Lung (tissue), 16 donors: ENCODE data around the gene ENKUR. TPM values are rescaled to one million over a fixed set of nuclear protein-coding genes. Genes with fewer than 3 reads are reported as not detected.

Experiments used
- ATAC-seq: fragments of 200-7000 bp; cut with Tn5 transposase; one replicate; pipeline ENCODE4 v1.9.1; 2020; ENCODE audit warnings: moderate number of reproducible peaks; ENCODE audit not compliant: insufficient read depth, low FRiP score
- DNase-seq, 3 donors: peaks; one replicate each; pipeline ENCODE4 v3.0.0-alpha.2; 2013 to 2017
- H3K27ac ChIP-seq, 2 donors: one replicate each; pipeline ENCODE4 v1.5.1; 2013; ENCODE audit warnings: mild to moderate bottlenecking in 2 of 2, moderate library complexity in 2 of 2, control low read depth in 1 of 2, inconsistent platforms in 1 of 2, low read depth in 1 of 2, low read length in 1 of 2
- H3K27me3 ChIP-seq, 3 donors: one replicate each; pipeline ENCODE4 v1.5.1; 2013; ENCODE audit warnings: low read length in 2 of 3; ENCODE audit not compliant: control insufficient read depth in 3 of 3, insufficient read depth in 3 of 3
- H3K36me3 ChIP-seq, 4 donors: one replicate each; pipeline ENCODE4 v1.5.1; 2013; ENCODE audit warnings: low read length in 4 of 4, mild to moderate bottlenecking in 1 of 4, moderate library complexity in 1 of 4; ENCODE audit not compliant: control insufficient read depth in 4 of 4, insufficient read depth in 4 of 4
- H3K4me1 ChIP-seq, 5 donors: one replicate each; pipeline ENCODE4 v1.5.1; 2013; ENCODE audit warnings: low read length in 5 of 5, mild to moderate bottlenecking in 2 of 5, moderate library complexity in 1 of 5; ENCODE audit not compliant: control insufficient read depth in 5 of 5, insufficient read depth in 5 of 5
- H3K4me3 ChIP-seq: one replicate; pipeline ENCODE4 v1.5.1; 2013; ENCODE audit warnings: mild to moderate bottlenecking, control low read depth, moderate library complexity
- H3K9ac ChIP-seq, 2 donors: one replicate each; pipeline ENCODE4 v1.5.1; 2013; ENCODE audit warnings: low read length in 2 of 2, control low read depth in 1 of 2; ENCODE audit not compliant: insufficient read depth in 1 of 2
- H3K9me3 ChIP-seq, 4 donors: one replicate each; pipeline ENCODE4 v1.5.1; 2013; ENCODE audit warnings: low read length in 3 of 4, mild to moderate bottlenecking in 1 of 4, moderate library complexity in 1 of 4; ENCODE audit not compliant: control insufficient read depth in 4 of 4, insufficient read depth in 3 of 4
- CTCF ChIP-seq: IDR thresholded peaks from 2 replicates; pipeline ENCODE4 v1.5.1; 2012; ENCODE audit warnings: mild to moderate bottlenecking; ENCODE audit errors: control extremely low read depth, extremely low read depth
- WGBS, 2 donors: extraction: QIAGEN DNeasy Blood & Tissue Kit; methylation state at CpG; one replicate each; pipeline ENCODE4 v1.1.7; 2013; 5-methylcytosine and 5-hydroxymethylcytosine counted together
- long read RNA-seq, 5 donors: transcript quantifications; one replicate each; lab custom pipeline, GENCODE V29; 2026
- polyA plus RNA-seq, 2 donors: library from polyadenylated mRNA; stranded (reverse); fragments of 200-250 nt; gene quantifications; one replicate each; pipeline ENCODE4 v1.2.1, GENCODE V29; 2013
- total RNA-seq, 2 donors: library from RNA; depleted of rRNA in 1 of 2; stranded (reverse); fragments of >200 nt in 1 of 2; gene quantifications; one replicate each; pipeline ENCODE4 v1.2.1, GENCODE V29; 2014 to 2021
- donor health status: control.
- donor health status: control.
- donor health status: Bipolar disorder and iron deficiency.
- donor health status: healthy.
- donor health status: DM: yes; HTN: yes; CAD: no.

ENKUR gene
- total RNA-seq (10 to 100 TPM; 13.7 to 17.8 TPM), polyA plus RNA-seq (10 to 100 TPM in 1 of 2 donors, 1 to 10 TPM in 1; 9.9 to 12.0 TPM)
- long read RNA-seq, donor 1, partial matches to known transcripts = 0 of 3 reads
- long read RNA-seq, donor 1, other reads (novel, unspliced or antisense) = 0 of 3 reads
- long read RNA-seq, donor 2 = 0 reads
- long read RNA-seq, donor 3, partial matches to known transcripts = 0 of 1 reads
- long read RNA-seq, donor 3, other reads (novel, unspliced or antisense) = 0 of 1 reads
- long read RNA-seq, donor 4 = 0 reads
- long read RNA-seq, donor 5, partial matches to known transcripts = 0 of 2 reads
- long read RNA-seq, donor 5, other reads (novel, unspliced or antisense) = 0 of 2 reads

GRCh38 chr10:25015828-25016375 lies at the start of gene ENKUR:
Gene ENKUR, minus strand, starts transcription at chr10:25016158. Its CDS starts 222 bp downstream, at chr10:25015936.
- DNase-seq (peak; percentile 93 to 96 (median 95)), ATAC-seq (peak; percentile 39)
- H3K27ac ChIP-seq = peak within 1 kb of the TSS; percentile 76 to 95
- TF ChIP-seq CTCF = no peak
- peak within 1 kb of the TSS; percentile 63 for H3K4me3 ChIP-seq
- no peaks in the 10 kb centered on the region for H3K27me3 ChIP-seq
- peak within 1 kb of the TSS; percentile 28 to 95 for H3K9ac ChIP-seq
- 0 to 1% methylated on average over 16 of the region's 16 CpGs for WGBS, 2 donors
- peaks cover 0 to 12% (median 0%) of the 10 kb centered on the region in 5 donors for H3K4me1 ChIP-seq
- no peaks in the 10 kb centered on the region for H3K9me3 ChIP-seq
- H3K36me3 ChIP-seq = no peaks in the 10 kb centered on the region

GRCh38 chr10:25064401-25064800 lies 48.4 kb upstream of the ENKUR start:
- TF ChIP-seq CTCF = no peak
- Histone ChIP-seq H3K27me3 (no peaks in the 10 kb centered on the region), H3K36me3 (no peaks in the 10 kb centered on the region), H3K4me1 (peaks cover 0 to 9% (median 0%) of the 10 kb centered on the region in 5 donors), H3K27ac (no peak overlapping the region), H3K9me3 (no peaks in the 10 kb centered on the region), H3K9ac (no peak overlapping the region), H3K4me3 (no peak overlapping the region)
- no peak for DNase-seq
- WGBS, 2 donors = 85 to 94% methylated on average over 2 of the region's 2 CpGs
- ATAC-seq = no peak

- H3K4me3 ChIP-seq = no peak overlapping the region
- no peaks in the 10 kb centered on the region for H3K36me3 ChIP-seq
- WGBS, 2 donors = 74 to 90% methylated on average over 8 of the region's 8 CpGs
- H3K9me3 ChIP-seq = no peaks in the 10 kb centered on the region
- ATAC-seq (no peak), DNase-seq (no peak)
- H3K27me3 ChIP-seq = no peaks in the 10 kb centered on the region
- TF ChIP-seq CTCF = no peak
- peaks cover 0 to 9% (median 0%) of the 10 kb centered on the region in 5 donors for H3K4me1 ChIP-seq
- H3K9ac ChIP-seq = no peak overlapping the region
- no peak overlapping the region for H3K27ac ChIP-seq
These were observed 47.7 kb upstream of the ENKUR start for GRCh38 chr10:25063644-25064043.
